NCI-H510A treated with DMSO at 0.1 percent for 48 hours (cell line): Measurements from ENCODE around the gene UBN1.
A peak's percentile ranks its signal among the peaks of the same experiment; 100 is the strongest.

Experiments
- DNase-seq: peaks from one replicate; lab custom pipeline; 2025; lab: John Stamatoyannopoulos, UW

UBN1 gene

DNA sequence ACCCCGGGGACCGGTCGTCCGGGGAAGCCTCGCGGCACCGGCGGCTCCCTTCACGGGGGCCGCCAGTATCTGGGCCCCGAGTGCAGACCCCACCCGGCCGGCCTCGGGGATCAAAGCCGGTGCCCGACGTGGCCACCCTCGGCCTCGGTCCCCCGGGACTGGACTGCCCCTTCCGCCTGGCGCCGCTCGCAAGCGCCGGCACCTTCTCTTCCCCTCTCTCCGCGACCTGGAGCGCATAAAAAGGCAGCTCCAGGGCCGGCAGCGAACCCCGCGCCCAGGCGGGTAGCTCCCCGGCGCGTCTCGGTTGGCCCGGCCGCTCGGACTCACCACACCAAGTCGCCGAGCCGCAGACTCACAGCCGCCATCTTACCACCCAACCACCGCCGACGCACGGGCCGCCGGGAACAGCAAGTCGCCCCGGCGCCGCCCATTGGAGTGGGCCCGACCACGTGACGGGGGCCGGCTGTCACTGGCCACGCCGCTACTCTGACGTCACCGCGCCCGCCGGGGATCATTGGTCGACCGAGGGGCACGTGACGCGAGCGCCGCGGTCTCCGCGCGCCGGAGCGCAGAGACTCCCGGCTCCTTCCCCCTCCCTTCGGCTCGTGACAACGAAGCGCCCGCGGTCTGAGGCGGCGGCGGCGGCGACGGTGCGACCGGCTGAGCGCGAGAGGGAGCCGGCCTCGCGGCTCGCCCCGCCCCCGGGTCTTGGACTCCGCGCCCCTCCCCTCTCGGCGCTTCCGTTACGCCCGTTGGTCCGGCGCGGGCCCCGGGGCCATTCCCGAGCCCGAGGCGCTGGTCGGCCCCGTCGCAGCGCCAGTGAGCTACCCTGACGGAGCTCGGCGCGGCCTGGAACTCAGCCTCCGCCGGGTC lies at the start of gene UBN1, which contains the start of gene GLYR1:
Gene UBN1, plus strand, starts transcription at position 581 of the 873 bp plus-strand sequence. CDS start 5,437 bp downstream, outside the sequence.
Gene GLYR1, minus strand, starts transcription at position 388 of the 873 bp plus-strand sequence. Its CDS starts 23 bp downstream, at position 365.
- DNase-seq = peak; percentile 82

GRCh38 chr16:4797805-4798252 lies 49.5 kb upstream of the UBN1 start:
- no peak for DNase-seq

GRCh38 chr16:4798456-4798855 lies 48.8 kb upstream of the UBN1 start:
- DNase-seq = no peak

DNA sequence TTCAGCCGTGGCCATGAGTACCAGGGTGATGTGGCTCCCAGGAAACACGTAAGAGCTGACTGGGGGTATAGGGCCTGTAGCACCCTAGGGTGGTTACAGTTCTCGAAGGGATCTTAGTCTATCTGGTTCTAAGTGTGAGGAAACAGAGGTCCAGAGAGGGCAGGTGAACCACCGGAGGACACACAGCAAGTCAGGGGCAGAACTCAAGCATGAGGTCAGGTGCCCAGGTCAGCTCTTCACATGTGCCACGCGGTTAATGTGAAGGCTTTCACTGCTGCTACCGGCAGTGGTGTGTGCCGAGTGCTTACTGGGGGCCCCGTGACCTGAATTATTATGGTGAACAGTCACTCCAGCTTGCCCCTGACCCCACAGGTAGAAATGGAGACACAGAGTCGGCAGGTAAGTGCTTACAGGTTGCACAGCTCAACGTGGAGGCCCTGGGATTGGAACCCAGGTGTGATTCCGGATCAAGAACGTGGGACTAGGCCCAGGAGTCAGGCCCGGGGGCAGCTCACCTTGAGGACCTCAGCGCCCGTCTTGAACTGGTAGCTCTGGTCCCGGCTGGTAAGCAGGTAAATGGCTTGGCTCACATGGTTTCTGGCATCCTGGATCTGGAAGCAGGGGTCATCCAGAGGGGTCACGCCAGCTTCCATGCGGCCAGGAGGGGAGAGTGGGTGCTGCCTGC lies 48.0 kb upstream of the UBN1 start:
- DNase-seq = no peak

DNA sequence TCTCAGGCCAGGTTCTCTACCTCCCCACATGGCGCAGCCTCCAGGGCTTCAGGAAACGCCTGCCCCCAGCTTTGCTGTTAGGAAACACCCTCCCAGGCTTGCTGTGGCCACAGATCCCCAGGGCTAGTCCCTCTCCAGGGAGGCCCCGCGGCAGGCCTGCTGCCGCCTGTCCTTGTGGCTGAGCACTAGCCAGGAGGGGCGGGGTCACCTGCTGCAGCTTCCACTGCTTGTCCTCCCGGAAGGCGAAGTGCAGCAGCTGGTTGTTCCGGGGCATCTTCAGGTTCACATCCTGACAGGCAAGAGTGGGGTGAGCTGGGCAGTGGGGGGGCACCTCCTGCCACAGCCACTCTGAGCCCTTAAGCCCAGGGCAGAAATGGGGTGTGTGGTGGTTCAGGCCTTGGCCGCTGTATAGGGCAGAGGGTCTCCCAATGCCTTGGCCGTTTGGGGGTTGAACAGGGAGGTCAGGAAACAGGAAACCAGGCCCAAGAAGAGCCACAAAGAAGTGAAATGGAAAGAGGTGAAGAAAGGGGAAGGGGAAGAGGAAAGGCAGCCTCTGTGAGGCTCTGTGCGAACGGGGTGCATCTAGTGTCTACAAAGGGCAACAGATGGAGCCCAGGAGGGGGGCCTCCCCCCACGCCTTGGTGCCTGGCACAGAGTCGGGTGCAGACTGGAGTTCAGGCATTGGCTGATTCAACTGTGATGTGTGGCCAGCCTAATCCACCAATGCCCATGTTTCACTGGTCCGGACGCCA lies 46.8 kb upstream of the UBN1 start:
- peak; percentile 59 for DNase-seq

GRCh38 chr16:4801051-4801961 lies 46.0 kb upstream of the UBN1 start:
- DNase-seq = no peak

- peak; percentile 84 for DNase-seq
Observed at GRCh38 chr16:4801962-4802658, 45.2 kb upstream of the UBN1 start, which contains the start of gene ROGDI. Gene ROGDI (minus strand): TSS chr16:4802633. CDS start chr16:4802571, 62 bp downstream.

- peak; percentile 77 for DNase-seq
Observed at GRCh38 chr16:4802659-4803287, 44.5 kb upstream of the UBN1 start.

DNA sequence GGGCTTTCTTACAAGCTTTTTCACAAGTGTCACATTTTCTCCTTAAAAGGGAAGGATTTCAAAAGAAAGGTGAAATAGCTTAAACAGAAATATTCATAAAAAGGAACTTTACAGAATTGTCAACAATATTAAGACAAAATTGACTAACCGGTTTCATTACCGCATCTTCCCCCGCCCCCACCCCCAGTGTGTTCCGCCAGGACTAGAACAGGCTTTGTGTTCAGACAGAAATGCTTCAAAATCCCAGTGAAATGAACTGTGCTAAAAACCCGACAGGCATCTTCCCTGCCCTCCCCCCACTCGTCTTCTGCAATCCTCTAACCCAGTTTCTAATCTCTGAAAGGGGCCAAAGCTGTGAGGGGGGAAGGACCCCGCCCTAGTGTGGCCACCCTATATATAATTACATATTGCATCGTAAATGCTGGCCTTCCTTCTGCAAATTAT lies 43.9 kb upstream of the UBN1 start:
- no peak for DNase-seq

DNA sequence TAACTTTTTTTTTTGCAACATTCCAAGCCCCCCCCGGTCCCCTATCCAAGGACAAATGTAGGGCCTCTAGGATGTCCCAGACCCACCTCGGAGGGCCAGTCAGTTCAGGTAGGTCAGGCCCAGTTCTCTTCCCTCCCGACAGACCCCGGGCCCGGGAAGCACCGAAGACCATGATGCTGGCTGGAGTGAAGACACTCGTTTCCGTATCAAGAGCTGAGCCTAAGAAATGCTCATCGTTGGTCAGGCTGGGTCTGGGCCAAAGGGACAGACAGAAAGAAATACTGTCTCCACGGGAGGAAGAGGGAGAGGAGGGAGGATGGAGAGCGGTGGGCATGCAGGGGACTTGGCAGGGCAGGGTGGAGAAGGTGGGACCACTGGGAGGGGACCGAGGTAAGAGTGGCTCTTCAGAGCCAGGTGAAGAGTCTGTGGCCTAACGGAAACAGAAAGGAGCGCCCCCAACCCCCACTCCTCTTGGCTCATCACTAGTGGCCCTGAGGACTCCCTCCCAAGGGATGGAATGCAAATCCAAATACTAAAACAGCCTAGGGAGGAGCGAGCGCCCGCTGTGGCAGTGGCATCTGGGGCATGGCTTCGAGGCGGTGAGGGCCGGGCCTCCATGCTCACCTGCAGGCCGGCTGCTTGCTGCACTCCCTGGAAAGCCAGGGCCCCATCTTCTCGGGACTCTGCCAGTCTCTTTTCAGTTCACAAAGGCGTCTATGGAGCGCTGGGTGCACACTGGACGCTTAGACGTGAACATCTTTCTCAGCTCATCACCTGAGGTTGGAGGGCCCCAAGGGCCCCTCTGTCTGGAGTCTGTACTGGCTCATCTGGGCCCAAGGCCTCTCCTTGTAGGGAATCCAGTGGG lies 43.2 kb upstream of the UBN1 start:
- no peak for DNase-seq

- no peak for DNase-seq
Observed at GRCh38 chr16:4805231-4805630, 42.0 kb upstream of the UBN1 start.

DNA sequence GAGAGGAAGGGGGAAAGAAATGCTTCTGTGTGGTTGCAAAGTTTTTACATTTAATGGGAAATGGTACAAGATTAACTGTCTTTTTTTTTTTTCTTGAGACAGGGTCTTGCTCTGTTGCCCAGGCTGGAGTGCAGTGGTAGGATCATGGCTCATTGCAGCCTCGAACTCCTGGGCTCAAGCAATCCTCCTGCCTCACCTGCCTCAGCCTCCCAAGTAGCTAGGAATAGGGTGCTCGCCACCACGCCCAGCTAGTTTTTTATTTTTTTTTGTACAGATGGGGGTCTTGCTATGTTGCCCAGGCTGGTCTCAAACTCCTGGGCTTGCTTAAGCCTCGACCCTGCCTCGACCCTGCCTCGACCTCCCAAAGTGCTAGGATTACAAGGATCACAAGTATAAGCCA lies 41.0 kb upstream of the UBN1 start:
- no peak for DNase-seq

- no peak for DNase-seq
Observed at GRCh38 chr16:4811242-4811641, 36.0 kb upstream of the UBN1 start.

- no peak for DNase-seq
Observed at GRCh38 chr16:4811773-4812172, 35.5 kb upstream of the UBN1 start.

DNA sequence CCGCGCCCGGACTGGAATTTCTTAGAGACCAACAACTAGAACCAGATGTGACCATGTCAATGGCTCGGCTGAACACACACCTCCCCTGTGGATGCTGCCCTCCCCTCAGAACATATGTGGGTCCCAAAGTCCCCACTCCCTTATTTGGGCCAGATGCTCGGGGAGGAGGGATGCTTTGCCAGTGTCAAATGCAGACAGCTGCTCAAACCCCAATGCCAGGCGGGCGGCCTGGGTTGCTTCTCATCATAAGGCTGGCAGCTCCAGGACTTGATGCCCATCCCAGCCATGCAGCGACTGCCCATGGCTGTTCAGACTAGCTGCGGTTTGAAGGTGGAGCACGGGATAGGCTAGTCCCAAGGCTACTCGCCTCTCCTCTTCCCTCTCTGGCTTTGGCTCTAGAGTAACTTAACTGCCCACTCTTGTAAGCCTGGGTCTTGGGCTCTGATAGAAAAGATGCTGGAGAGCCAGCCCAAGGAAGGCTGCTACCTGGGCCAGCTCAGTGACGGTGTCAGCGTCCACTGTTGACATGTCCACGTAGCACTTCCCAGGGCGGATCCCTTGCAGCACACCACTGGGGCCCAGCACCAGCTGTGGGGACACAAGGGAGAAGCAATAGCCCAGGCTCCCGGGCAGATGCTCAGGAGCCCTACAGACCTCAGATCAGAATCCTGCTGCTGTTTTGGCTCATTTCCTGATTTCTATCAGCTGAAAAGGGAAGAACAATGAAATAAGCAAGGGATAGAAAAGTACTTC lies 33.9 kb upstream of the UBN1 start:
- DNase-seq = no peak

DNA sequence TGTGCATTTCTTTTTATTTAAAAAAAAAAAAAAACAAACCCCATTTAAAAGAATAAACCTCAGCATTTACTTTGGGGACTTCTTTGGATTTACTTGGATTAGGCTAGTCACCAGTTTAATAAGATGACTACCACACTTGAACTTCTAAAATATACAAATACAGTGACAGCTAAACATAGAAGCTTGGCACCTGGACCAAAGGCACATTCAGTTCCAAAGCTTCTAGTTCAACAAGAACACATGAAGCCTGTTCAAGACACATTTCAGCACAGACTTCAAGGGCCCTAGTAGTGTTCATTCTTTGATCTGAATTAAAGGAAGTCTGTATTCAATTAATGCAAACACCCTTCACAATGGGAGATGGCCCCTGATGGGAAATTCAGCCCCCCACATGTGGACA lies 33.2 kb upstream of the UBN1 start:
- DNase-seq = no peak

DNA sequence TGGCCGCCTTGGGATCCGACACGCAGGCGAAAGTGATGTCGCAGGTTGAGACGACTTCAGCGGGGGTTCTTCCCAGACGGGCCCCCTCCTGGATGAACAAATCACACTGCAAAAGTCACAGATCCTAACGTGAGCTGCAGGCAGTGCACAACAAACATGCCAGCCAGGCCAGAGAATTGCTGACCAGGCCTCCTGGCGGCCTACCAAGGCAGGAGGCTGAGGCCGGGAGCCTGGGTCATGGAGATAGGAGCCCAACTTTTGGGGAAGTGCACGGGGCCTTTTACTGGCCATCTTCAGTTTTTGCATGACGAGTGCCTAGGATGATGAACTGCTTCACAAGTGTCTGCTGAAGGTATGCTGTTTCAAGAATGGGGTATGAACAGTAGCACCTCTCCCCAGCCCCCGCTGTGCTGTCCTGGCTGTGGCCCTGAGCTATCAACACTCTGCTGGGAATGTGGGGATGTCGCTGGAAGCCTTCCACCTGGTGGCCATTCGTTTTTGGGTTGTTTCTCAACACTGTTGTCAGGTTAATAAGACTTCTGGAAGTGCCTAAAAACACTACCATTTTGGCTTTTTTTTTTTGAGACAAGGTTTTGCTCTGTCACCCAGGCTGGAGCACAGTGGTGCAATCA lies 32.6 kb upstream of the UBN1 start:
- DNase-seq = no peak

- no peak for DNase-seq
Observed at GRCh38 chr16:4820652-4821051, 26.6 kb upstream of the UBN1 start.
